ENCODE measurements around the gene SLC16A5.
A peak's percentile ranks its signal among the peaks of the same experiment; 100 is the strongest.
"Not testable (repeated sequence)": the region's sequence is repeated elsewhere in the genome, so short reads cannot be mapped to it uniquely, and the experiment has no call there.

SLC16A5 gene

DNA sequence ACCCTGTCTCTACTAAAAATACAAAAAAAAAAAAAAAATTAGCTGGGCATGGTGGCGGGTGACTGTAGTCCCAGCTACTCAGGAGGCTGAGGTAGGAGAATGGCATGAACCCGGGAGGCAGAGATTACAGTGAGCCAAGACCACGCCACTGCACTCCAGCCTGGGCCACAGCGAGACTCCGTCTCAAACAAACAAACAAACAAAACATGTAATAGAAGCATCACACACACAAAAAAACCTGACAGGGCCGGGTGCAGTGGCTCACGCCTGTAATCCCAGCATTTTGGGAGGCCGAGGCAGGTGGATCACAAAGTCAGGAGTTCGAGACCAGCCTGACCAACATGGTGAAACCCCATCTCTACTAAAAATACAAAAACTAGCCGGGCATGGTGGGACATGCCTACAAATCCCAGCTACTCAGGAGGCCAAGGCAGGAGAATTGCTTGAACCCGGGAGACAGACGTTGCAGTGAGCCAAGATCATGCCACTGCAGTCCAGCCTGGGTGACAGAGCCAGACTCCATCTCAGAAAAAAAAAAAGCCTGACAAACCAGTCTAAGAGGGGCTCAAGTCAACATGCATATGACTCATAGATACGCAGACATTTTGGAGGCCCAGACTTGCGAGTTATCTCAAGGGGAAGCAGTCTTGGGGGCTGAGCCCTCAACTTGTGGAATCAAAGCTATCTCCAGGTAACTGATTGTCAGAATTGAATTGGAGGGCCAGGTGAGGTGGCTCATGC, 46.0 kb downstream of the SLC16A5 start:
- not testable (repeated sequence) for DNase-seq (ENCODE audit: low read depth)

DNA sequence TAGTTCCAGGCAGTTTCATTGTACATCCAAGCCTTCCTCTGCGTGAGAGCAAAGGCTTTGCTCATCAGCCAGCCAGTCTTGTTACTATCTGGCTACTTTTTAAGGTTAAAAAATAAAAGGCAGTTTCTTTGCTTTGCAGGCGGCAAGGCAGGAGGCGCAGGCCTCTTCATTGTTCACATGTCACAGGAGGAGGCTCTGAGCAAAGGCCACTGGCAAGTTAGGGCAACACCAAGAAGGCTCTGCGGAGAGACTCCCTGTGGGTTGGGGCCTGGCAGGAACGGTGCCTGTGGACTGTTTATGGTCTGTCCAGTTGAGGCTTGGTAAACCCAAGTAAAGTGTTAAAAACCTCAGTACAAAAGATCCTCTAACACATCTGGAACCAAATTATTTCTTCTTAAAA, 47.7 kb downstream of the SLC16A5 start:
- DNase-seq (ENCODE audit: low read depth) = no peak

DNA sequence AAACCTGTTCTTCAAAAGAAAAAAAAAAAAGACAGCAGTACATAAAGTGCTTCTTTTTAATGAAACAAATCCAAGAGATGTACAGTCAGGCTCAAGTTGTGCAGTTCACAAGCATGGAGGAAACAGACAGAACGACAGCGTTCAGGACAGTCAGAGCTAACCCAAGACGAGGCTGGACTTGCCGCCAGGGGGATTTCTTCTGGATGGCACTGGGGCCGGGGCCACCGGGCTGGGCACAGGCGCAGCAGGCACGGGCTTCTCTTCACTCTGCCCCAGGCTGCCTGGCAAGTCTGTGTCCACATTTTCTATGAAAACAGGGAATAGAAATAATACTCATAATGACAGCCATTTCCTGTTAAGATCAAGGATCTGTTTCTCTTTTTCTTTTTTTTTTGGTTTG, 48.2 kb downstream of the SLC16A5 start:
- no peak for DNase-seq (ENCODE audit: low read depth)

DNA sequence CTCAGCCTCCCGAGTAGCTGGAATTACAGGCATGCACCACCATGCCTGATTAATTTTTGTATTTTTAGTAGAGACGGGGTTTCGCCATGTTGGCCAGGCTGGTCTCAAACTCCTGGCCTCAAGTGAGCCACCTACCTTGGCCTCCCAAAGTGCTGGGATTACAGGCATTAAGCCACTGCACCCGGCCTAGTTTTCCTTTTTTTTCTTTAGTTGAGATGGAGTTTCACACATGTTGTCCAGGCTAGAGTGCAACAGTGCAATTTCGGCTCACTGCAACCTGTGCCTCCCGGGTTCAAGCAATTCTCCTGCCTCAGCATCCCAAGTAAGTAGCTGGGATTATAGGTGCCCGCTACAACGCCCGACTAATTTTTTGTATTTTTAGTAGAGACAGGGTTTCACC, 50.0 kb downstream of the SLC16A5 start:
- not testable (repeated sequence) for DNase-seq (ENCODE audit: low read depth)

DNA sequence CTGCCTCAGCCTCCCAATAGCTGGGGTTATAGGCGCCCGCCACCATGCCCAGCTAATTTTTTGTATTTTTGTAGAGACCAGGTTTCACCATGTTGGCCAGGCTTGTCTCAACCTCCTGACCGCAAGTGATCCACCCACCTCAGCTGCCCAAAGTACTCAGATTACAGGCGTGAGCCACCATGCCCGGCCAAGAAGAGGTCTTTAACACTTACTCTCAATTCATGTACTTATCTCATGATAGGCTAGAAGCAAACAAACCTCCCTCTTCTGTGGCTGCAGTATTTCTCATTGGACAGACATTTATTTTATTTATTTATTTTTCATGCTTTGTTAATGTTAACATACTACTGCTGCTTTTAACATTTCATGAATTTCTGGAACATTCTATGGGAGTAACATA, 50.8 kb downstream of the SLC16A5 start:
- DNase-seq (ENCODE audit: low read depth) = no peak

DNA sequence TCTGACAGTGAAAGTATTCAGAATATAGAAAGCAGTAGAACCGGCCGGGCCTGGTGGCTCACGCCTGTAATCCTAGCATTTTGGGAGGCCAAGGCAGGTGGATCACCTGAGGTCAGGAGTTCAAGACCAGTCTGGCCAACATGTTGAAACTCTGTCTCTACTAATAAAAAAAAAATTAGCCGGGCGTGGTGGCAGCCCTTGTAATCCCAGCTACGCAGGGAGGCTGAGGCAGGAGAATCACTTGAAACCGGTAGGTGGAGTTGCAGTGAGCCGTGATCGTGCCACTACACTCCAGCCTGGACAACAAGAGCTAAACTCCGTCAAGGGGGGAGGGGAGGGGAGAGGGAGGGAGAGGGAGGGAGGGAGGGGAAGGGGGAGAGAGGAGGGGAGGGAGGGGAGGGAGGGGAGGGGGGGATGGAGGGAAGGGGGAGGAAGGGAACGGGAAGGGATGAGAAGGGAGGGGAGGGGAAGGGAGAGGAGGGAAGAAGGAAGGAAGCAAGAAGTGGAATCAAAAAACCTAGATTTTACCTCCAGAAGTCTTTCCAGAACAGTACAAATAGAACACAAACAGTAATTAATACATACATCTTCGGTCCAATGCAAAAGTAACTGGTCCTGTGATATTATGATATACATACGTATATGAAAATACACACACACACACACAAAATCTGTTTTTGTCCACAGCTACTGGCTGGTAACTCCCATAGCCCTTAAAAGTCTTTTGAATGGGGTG, 54.6 kb downstream of the SLC16A5 start:
- DNase-seq (ENCODE audit: low read depth) = no peak

DNA sequence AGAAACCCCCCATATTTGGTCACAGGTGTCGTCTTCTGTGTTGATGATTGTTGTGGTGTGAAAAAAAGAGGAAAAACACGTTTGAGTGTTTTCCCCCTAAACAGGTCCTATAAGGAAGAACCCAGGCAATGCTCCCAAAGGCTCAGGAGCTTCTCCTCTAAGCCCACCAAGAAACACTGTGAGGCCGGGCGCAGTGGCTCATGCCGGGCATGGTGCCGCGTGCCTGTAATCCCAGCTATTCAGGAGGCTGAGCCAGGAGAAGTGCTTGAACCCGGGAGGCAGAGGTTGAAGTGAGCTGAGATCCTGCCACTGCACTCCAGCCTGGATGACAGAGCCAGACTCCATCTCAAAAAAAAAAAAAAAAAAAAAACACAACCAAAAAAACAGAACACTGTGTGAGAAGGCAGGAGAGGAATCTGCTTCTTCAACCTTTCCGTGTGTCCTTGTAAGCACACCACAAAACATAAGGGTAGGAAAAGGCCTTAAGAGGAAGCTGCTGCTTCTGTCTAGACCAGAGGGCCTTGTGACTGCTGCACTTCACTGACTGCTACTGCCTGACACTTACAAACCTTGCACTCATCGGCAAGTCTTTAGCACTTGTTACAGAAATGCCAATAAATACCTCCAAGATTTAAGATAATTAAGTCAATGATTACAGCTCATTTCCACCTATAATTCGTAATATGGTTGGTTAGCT, 57.2 kb downstream of the SLC16A5 start:
- DNase-seq (ENCODE audit: low read depth) = no peak

DNA sequence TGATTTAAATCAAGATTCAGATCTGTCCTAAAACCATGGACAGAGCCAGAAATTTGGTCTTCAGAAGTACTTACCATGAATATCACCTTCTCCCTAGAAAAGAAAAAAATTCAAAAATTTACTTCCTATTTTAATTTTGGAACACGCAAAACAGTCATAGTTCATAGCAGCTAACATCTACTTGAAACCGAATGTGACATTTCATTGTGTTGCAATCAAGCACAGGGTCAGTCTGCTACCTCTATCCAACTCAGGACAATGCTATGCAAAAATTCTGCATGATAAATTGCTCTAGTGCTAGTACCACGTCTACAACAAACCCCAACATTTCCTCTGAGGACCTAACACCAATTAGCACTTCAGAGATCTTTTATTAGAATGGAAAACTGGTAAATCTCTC, 58.8 kb downstream of the SLC16A5 start:
- peak; percentile 21 for DNase-seq (ENCODE audit: low read depth)

DNA sequence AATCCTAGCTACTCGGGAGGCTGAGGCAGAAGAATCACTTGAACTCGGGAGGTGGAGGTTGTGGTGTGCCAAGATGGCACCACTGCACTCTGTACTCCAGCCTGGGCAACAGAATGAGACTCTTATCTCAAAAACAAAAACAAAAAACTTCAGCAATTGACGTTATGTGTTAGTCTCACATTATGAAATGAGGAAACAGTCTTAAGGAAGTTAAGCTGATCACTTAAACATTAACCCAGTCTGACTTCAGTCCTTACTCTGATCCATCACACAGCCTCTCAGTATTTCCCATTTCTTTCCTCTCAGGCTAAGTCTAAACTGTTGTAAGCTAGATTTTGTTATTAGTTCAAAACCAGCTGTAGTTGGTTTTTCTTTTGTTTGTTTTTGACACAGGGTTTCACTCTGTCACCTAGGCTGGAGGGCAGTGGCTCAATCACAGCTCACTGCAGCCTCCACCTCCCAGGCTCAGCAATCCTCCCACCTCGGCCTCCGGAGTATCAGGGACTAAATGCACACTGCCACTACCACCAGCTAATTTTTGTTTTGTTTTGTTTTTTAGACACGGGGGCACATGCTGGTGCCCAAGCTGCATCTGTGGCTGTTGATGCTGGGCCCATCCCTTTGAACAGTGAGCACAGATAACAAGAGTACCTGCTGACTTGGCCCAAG, 60.3 kb downstream of the SLC16A5 start:
- DNase-seq (ENCODE audit: low read depth) = no peak

DNA sequence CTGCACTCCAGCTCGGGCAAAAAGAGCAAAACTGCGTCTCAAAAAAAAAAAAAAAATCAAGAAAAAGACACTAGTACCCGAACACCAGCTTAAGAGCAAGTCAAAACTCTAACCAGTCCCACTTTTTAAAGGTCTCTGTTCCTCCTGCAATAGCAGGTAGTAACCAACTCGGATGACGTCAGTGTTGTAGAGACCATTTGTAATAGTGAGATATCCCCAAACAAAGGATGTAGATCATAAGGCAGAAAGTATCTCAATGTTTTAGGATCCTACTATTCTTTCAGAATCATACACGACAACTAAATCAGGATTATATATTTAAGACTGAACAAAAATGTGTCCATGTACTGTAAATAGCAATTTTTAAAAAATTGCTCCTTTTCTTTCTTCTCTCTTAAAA, 64.2 kb downstream of the SLC16A5 start:
- DNase-seq (ENCODE audit: low read depth) = no peak

DNA sequence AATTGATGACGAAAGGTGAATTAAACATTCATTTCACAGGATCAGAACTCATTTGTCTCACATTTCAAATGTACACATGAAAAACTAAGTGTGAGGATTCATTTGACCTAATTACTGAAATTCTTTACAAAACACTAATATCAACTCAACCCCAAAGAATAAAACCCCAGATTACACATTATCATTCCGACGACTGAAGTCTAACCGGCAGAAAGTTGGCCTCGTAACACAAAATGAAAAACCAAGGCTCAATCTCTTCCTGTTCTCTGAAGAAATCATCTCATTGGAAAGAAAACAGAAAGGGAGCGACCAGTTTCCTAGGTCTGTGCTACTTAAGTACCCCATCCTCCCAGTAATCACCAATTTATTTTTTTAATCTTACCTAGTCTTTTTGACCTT, 64.8 kb downstream of the SLC16A5 start:
- no peak for DNase-seq (ENCODE audit: low read depth)

DNA sequence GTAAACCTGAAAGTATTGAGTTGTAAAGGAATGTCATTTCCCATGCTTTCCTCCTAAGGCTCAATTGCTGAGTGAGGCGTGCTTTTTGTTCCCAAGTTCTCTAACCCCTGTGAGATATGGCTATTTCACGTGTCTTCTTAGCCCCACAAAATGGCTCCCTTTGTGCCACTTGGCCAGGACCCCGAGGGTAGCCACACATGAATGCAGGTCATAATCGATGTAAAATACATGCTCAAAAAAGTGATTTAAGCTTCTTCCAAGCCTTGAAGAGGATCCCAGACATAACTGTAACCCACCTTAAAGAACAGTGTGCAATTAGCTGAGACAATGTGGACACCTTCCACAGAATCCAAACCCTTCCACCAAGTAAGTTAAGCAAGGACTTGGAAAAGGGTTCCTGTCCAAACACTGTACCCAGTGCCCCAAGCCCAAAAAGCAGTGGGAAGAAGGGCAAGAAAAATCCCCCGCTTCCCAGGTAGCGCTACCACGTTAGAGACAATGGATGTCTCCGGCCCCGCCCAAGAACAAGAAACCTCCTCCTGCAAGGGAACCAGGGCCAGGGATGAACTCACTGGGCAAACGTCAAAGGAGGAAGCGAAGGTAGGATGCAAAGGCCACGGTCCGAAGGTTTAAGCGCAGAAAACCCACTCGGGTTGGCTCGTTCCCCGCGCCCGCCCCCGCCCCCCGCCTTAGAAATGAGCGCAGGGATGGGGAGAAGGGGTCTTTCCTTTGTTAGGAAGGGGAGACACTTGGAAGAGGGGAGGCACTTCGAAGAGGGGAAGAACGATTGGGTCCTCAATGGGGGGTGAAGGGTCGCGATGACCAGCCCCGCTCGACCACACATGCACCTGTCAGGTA, 65.4 kb downstream of the SLC16A5 start:
- no peak for DNase-seq (ENCODE audit: low read depth)

DNA sequence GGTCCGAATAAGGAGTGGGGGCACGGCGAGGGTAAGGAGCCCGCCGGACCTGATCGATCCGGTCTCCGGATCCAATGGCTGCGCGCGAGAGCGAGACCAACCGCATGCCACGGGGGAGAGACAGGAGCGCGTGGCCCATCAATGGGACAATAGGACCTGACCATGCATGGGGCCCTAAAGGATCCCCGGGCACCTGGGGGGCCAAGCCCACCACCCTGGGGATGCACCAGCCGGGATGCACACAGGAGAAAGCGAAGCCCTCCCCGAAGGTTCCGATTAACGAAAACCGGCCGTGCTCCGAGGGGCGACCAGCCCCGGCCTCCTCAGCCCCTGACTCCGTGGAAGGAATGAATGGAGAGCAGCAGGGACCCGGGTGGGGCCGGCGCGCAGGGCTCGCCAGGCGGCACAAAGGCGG, 66.0 kb downstream of the SLC16A5 start:
- no peak for DNase-seq (ENCODE audit: low read depth)

DNA sequence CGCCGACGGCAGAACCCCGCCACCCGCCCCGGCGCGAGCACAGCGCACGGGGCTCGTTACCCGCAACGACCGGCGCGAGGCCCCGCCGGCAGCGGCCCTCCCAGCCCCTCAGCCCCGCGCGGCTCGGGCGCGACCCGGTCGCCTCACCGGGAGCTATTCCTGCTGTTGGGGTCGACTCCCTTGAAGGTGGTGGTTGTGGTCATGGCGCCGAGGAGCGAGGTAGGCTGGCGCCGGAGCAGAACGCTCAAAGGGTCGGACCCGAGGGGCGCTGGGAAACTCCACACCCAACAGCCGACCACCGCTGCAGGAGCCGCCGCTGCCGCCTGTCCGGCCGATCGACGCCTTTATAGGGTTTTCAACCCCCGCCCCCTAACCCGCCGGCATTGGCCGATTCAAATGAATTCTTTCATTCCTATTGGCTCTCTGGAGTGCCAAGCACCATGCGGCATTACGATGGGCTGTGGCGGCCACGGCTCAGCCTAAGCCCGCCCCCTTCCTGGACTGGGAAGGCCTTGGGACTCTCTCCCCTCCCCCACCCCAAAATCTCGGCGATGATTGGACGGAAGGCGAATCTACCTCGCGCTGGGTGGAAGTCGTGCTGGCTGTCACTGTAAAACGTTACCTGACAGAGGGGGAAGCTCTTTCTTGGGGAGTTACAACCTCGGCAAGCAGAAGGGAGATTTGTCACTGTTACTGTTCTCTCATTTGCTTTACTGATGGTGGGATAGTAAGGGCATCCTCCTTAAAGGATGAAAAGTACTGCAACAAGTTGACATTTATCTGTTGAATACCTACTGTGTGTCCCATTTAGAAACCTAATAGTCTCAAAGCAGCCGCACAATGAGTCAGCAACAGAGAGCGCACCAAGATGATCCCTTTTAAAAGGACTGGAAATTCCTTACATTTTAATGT, 66.7 kb downstream of the SLC16A5 start, which contains the start of gene JPT1:
Gene JPT1 (minus strand): TSS at position 318 of the 912 bp plus-strand sequence. CDS start 115 bp downstream, at position 203.
- DNase-seq (ENCODE audit: low read depth) = peak; percentile 98

DNA sequence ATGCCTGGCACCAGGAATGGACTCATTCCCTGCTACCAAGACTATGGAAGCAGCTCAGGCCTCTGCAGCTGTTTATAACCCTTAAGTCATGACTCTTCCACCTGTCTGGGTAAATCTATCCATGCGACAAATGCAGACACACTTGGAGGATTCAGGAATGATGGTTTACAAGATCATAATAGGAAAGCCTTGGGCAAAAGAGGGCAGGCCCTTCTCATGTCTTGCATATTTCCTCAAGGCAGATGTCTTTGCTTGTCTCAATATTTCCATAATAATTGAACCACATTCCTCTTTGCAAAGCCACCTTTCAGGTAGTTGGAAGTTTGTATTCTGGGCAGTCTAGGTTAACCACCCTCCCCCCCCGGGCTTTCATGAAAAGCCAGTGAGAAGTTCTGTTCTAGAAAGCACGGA, 67.4 kb downstream of the SLC16A5 start:
- DNase-seq (ENCODE audit: low read depth) = no peak
